ENCODE measurements around the gene SNCB.

SNCB gene

DNA sequence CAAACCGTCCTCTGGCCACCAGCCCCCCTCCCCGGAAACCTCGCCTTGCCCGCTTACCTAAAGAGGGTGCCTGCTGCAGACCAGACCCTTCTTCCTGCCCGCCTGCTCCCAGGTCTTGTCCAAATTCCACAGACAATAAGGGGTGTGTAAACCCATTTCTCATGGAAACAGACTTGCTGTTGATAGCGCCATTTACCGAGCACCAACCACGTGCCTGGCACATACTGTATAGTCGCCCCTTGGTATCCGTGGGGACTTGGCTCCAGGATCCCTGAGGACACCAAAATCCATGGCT lies 56.1 kb downstream of the SNCB start:
- DNase-seq (ENCODE audit: low spot score) = no peak

DNA sequence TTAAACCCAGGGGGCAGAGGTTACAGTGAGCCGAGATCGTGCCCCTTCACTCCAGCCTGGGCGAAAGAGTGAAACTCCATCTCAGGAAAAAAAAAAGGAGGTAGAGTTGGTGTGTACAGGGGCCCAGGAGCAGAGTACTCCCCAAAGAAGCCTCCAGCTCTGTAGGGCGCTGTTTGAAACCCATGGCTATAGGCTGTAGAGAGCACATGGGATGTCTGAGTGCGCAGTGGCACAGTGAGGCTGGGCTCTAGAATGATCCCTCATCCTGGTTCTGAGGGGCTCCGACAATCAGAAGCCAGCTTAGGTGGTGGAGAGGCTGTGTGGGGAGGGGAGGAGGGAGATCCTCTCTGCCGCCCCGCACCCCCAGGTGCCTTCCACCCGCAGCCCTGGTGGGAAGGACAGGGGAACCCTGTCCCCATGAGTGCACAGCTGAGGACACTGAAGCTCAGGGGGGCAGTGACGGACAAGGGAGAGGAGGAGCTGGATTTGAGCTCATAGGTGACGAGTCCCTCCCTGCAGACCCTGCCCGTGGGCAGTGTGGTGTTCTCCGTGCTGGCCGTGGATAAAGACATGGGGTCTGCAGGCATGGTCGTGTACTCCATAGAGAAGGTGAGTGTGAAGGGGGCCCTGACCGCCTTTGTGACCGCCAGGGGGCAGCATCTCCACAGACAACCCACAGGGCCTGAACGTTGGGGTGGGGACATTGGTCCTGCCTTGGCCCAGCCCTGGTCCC lies 56.6 kb downstream of the SNCB start:
- peak; percentile 81 for DNase-seq (ENCODE audit: low spot score)
